GM12873 (cell line): ENCODE data around the gene FAM83F.
A peak's percentile ranks its signal among the peaks of the same experiment; 100 is the strongest.

Experiments used
- TF ChIP-seq, protein P1 (sequence below): IDR thresholded peaks from 2 replicates; pipeline ENCODE4 v1.5.1; 2012; ENCODE audit warnings: low read depth, mild to moderate bottlenecking, moderate library complexity, low read length, control low read depth; ENCODE audit not compliant: insufficient read depth; ENCODE audit errors: missing control alignments

Gene FAM83F

DNA sequence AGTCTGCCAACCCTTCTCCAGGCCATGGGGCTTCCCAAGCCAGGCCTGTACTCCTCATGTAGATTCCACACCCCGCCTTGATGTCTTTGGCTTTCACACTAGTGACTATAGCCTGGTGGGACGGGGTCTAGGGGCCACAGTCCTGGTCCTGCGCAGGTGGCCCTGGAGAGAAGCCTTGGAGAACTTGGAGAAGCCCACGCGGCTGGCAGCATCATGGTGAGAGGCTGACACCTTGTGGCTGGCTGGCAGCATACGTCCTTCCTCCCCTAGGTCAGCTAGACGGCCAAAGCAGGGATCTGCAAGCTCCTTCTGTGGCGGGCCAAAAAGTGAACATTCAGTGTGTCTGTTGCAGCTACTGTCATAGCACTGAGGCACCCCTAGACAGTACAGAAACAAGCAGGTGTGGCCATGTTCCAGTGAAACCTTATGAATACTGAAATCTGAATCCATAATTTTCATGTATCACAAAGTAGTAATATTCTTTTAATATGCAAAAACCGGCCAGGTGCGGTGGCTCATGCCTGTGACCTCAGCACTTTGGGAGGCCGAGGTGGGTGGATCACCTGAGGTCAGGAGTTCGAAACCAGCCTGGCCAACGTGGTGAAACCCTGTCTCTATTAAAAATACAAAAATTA, 42.0 kb downstream of the FAM83F start:
- TF ChIP-seq, protein P1, sequence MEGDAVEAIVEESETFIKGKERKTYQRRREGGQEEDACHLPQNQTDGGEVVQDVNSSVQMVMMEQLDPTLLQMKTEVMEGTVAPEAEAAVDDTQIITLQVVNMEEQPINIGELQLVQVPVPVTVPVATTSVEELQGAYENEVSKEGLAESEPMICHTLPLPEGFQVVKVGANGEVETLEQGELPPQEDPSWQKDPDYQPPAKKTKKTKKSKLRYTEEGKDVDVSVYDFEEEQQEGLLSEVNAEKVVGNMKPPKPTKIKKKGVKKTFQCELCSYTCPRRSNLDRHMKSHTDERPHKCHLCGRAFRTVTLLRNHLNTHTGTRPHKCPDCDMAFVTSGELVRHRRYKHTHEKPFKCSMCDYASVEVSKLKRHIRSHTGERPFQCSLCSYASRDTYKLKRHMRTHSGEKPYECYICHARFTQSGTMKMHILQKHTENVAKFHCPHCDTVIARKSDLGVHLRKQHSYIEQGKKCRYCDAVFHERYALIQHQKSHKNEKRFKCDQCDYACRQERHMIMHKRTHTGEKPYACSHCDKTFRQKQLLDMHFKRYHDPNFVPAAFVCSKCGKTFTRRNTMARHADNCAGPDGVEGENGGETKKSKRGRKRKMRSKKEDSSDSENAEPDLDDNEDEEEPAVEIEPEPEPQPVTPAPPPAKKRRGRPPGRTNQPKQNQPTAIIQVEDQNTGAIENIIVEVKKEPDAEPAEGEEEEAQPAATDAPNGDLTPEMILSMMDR = peak; percentile 94

DNA sequence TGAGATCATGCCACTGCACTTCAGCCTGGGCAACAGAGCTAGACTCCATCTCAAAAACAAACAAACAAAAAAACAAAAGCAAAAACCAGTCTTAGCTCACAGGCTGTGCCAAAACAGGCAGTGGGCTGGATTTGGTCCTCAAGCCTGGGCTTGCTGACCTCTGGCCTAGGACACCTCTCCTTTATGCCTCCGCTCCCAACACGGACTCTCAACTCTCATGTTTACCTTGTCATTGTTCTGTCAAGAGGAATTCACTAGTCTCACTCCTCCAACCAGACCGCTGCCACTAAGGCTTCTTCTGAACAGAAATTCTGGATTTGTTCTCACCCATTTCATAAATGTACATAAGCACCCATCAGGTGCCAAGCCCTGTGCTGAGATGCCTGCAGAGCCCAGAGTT, 42.6 kb downstream of the FAM83F start:
- TF ChIP-seq, protein P1 = no peak

DNA sequence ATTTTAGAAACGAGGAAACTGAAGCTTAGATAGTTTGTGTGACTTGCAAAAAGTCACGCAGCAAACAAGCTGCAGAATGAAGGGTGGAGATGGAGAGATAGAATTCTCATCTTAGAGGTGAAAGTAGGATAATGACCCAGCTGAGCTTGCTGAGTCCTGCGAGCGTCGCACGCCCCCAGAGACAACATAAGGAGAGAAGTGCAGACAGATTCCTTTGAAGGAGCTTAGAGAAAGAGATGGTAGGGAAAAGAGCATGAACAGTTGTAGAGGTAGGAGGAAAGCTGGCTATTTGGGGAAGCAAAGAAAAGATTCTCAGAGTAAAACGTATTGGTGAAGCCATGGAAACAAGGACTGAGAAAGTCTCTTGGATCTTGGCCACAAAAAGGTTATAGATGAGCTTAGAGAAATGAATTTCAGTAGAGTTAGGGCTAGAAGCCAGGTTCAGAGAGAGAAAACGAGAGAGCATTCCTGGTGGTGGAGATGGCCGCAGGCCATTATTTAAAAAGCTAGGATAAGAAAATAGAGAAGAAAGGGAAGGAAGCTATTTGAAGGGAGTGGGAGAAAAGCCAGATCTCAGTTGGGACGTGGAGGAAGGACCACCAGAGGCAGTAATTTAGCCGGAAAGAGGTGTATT, 44.8 kb downstream of the FAM83F start:
- TF ChIP-seq, protein P1 = no peak

DNA sequence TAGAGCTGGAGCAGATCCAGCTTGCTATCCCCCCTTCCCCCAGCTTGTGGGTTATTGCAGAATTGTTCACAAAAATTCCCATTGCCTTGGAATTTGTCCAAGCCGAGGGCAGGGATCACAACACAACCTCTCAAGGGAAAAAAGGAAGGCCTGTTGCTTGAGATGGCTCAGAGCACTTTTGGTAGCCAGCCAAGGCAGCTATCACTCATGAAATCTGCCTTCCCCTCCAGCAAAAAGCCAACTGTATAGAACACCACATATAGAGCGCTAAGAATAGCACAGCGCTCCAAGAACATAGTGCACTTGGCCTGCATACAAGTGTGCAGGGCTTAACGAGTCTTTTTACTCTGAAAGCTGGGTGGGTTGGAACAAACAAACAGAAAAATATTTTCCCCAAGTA, 46.2 kb downstream of the FAM83F start:
- TF ChIP-seq, protein P1 = no peak

DNA sequence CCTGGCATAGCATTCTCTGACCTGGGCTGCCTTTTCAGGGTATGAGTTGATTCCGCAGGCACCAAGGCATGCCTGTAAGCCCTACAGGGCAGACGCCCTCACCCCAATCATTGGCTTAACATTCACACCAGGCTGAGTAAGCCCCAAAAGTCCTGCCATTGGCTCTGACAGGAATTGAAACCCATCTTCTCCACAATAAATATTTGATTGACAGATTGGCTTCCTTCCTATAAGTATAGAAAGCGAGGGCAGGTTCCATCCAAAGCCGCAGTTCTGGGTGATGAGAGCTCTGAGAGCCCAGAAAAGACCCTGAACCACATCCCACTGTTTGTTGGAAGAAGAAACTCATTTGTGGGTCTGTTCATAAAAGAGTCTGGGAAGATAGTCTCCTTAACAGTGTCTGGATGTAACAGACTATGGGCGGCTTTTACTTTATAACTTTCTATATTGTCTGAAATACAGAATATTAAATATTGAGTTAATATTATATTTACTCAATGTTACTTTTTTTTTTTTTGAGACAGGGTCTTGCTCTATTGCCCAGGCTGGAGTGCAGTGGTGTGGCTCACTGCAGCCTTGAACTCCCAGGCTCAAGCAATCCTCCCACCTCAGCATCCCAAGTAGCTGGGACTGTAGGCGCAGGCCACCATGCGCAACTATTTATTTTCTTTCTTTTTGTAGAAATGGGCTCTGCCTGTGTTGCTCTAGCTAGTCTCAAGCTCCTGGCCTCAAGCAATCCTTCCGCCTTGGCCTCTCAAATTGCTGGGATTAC, 46.8 kb downstream of the FAM83F start:
- TF ChIP-seq, protein P1 = no peak

DNA sequence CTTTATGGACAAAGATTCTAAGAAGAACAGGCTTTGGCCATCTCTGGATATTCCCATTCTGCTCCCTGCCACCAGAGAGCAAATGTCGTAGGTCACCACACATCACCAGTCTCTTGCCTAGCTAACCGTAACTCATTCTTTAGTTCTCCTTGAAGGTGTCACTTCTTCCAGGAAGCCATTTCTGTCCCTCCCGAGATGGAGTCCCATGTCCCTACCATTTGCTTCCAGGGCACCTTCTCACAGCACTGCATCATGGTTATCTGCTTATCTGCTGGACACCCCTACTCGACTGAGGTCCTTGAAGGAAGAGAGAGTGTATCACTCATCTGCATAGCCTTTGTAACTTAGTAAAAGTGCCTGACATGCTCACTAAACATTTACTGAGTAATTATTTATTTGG, 47.6 kb downstream of the FAM83F start:
- TF ChIP-seq, protein P1 = no peak

DNA sequence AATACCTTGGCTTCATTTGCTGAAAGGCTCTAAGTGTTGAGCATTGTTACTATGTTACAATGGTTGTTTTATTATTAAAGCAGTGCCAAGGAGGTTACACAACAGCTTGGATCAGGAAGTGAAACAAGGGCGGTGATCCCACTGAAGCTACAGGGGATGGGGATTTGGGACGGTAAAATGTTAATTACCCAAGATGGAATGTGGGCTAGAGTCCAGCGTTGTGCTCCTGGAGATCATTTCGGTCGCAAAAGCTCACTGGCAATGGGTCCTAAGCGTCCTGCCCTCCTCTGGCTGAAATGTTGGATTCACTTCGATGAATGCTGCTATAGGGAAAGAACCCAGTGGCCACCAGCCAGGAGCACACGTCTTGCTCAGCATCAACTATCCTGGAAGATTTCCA, 48.3 kb downstream of the FAM83F start:
- TF ChIP-seq, protein P1 = no peak
